HepG2 (cell line): ENCODE results near the gene CD68.

ENCODE experiments used
- CTCF ChIP-seq: sonication (generic); formaldehyde crosslinking; IDR thresholded peaks from 2 replicates; pipeline ENCODE4 v1.5.0; 2020; ENCODE audit warnings: mild to moderate bottlenecking, missing genetic modification reagents, moderate library complexity
- DPF2 ChIP-seq: sonication (generic); formaldehyde crosslinking; IDR thresholded peaks from 2 replicates; pipeline ENCODE4 v1.4.0; 2020; ENCODE audit warnings: mild to moderate bottlenecking, low read depth, missing genetic modification reagents, borderline replicate concordance
- FIP1L1 ChIP-seq: fragments of 200-400 bp; formaldehyde crosslinking; IDR thresholded peaks from 2 replicates; pipeline ENCODE4 v1.6.1; 2018; ENCODE audit warnings: low read depth, mild to moderate bottlenecking, low read length, moderate library complexity, borderline replicate concordance; ENCODE audit not compliant: insufficient read depth
- HOXA7 ChIP-seq: sonication (generic); formaldehyde crosslinking; IDR thresholded peaks from 2 replicates; pipeline ENCODE4 v1.8.1; 2022; ENCODE audit warnings: mild to moderate bottlenecking, missing genetic modification reagents, moderate library complexity
- RFX5 ChIP-seq: IDR thresholded peaks from 2 replicates; pipeline ENCODE4 v1.6.1; 2011; ENCODE audit warnings: low read depth, low read length, improper control_type of control experiment
- ZBTB1 ChIP-seq: sonication (generic); formaldehyde crosslinking; IDR thresholded peaks from 2 replicates; pipeline ENCODE4 v1.4.0; 2020; ENCODE audit warnings: missing genetic modification reagents, borderline replicate concordance
- ZNF678 ChIP-seq: sonication (generic); formaldehyde crosslinking; IDR thresholded peaks from 2 replicates; pipeline ENCODE4 v1.4.0; 2020; ENCODE audit warnings: mild to moderate bottlenecking, missing genetic modification reagents

DNA sequence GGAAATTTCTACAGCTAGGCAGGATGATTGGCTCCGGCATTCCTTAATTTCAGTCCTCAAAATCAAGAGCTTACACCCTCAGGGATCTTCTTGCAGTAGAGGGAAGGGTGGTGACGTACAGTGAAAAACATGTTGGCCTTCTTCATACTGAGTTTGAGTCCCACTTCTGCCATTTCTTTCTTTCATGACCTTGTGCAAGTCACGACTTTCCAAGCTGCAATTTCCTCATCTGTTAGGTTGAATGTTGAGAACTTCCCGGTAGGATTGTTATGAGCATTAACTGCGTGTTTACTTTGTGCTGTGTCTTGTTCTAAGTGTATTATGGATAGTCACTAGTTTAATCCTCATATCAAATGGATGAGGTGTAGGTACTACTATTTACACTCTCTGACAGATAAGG is 9.9 kb upstream of the CD68 start:
- TF ChIP-seq RFX5 (no peak), ZNF678 (CRISPR knock-in tag) (no peak), FIP1L1 (no peak), DPF2 (CRISPR knock-in tag) (no peak), ZBTB1 (CRISPR knock-in tag) (no peak), HOXA7 (CRISPR knock-in tag) (no peak), CTCF (CRISPR knock-in tag) (no peak)
